Neural progenitor cell (in vitro differentiated cells): ENCODE results near the gene PDE1C.

Experiments
- EZH2 ChIP-seq: fragments of 200-600 bp; sonication (generic); IDR thresholded peaks from 2 replicates; pipeline ENCODE4 v1.6.1; 2017; ENCODE audit warnings: antibody characterized with exemption, mild to moderate bottlenecking, moderate library complexity
- EZH2phosphoT487 ChIP-seq: fragments of 200-600 bp; sonication (generic); IDR thresholded peaks from 2 replicates; pipeline ENCODE4 v1.6.1; 2017; ENCODE audit warnings: antibody characterized with exemption
- TF ChIP-seq, protein P1 (sequence below): fragments of 200-600 bp; sonication (generic); IDR thresholded peaks from 2 replicates; pipeline ENCODE4 v1.5.1; 2017; ENCODE audit warnings: antibody characterized with exemption, mild to moderate bottlenecking

DNA sequence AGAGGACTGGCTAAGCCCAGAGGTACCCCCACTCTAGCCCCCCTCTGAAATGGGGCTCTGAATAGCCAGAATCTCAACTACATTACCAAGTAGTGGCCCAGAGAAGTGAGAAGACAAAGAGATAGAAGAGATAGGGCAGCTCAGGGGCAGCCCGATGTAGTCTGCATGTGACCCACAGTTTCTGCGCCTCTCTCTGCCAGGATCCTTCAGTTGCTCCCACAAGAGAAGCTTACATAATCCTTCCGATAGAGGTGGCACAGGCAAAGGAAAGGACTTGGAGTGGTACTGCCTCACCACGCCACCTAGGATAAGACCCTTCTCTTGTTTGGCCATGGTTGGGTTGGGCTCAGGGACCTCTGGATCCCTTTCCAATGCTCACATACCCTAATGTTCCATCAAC lies 5.4 kb upstream of the PDE1C start:
- TF ChIP-seq, protein P1, sequence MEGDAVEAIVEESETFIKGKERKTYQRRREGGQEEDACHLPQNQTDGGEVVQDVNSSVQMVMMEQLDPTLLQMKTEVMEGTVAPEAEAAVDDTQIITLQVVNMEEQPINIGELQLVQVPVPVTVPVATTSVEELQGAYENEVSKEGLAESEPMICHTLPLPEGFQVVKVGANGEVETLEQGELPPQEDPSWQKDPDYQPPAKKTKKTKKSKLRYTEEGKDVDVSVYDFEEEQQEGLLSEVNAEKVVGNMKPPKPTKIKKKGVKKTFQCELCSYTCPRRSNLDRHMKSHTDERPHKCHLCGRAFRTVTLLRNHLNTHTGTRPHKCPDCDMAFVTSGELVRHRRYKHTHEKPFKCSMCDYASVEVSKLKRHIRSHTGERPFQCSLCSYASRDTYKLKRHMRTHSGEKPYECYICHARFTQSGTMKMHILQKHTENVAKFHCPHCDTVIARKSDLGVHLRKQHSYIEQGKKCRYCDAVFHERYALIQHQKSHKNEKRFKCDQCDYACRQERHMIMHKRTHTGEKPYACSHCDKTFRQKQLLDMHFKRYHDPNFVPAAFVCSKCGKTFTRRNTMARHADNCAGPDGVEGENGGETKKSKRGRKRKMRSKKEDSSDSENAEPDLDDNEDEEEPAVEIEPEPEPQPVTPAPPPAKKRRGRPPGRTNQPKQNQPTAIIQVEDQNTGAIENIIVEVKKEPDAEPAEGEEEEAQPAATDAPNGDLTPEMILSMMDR = no peak
- TF ChIP-seq EZH2 (no peak), EZH2phosphoT487 (no peak)
